T-cell (primary cell): Measurements from ENCODE around the gene CDC37. TPM values are rescaled to one million over a fixed set of nuclear protein-coding genes. Genes with fewer than 3 reads are reported as not detected.

ENCODE experiments used
- ATAC-seq, 4 experiments: fragments of 200-7000 bp in 3 of 4; fragments of 150-1000 bp in 1 of 4; cut with Tn5 transposase; replicated peaks in 1 of 4; 1 replicate in 3 of 4; 2 replicates in 1 of 4; pipeline ENCODE4 v1.10.0; 2021; ENCODE audit warnings: moderate library complexity in 3 of 4, mild to moderate bottlenecking in 2 of 4, moderate number of reproducible peaks in 1 of 4
- CTCF ChIA-PET, 2 donors: fragments of 300-600 bp; sonication (Branson Sonifier 250); formaldehyde crosslinking; loops; one replicate each; lab custom pipeline; 2022; ENCODE audit warnings: antibody characterized with exemption in 2 of 2; lab: Charles Lee
- POLR2A ChIA-PET, 2 donors: fragments of 300-600 bp; sonication (Branson Sonifier 250); formaldehyde crosslinking; loops; one replicate each; lab custom pipeline; 2022; ENCODE audit warnings: antibody characterized with exemption in 2 of 2; lab: Charles Lee
- DNase-seq, 35 experiments: peaks; one replicate each; pipeline versions ENCODE4 v3.0.0 to v3.0.0-alpha.2; 2013 to 2023
- H3K27ac ChIP-seq: one replicate; pipeline ENCODE4 v1.5.1; 2013; ENCODE audit warnings: low read length
- H3K27me3 ChIP-seq, 2 experiments: replicated peaks in 1 of 2; 1 replicate in 1 of 2; 2 replicates in 1 of 2; pipeline versions ENCODE4 v1.6.1 to v1.7.0; 2013; ENCODE audit warnings: low read length in 1 of 2, mixed read lengths in 1 of 2; ENCODE audit not compliant: control insufficient read depth in 2 of 2, insufficient read depth in 2 of 2; ENCODE audit errors: extremely low read depth in 1 of 2
- H3K36me3 ChIP-seq, 2 donors: 1 replicate in 1 of 2; 2 replicates in 1 of 2; pipeline versions ENCODE4 v1.6.1 to v1.7.0; 2013; ENCODE audit warnings: low read length in 1 of 2; ENCODE audit not compliant: control insufficient read depth in 2 of 2, insufficient read depth in 1 of 2; ENCODE audit errors: extremely low read depth in 1 of 2
- H3K4me1 ChIP-seq, 2 experiments: 1 replicate in 1 of 2; 2 replicates in 1 of 2; pipeline versions ENCODE4 v1.6.1 to v1.7.0; 2013; ENCODE audit warnings: low read length in 2 of 2, mixed read lengths in 1 of 2; ENCODE audit not compliant: insufficient read depth in 2 of 2, control insufficient read depth in 1 of 2; ENCODE audit errors: extremely low read depth in 1 of 2
- H3K4me3 ChIP-seq, 2 donors: 1 replicate in 1 of 2; 2 replicates in 1 of 2; pipeline versions ENCODE4 v1.5.1 to v1.7.0; 2013; ENCODE audit warnings: mild to moderate bottlenecking in 2 of 2, low read length in 1 of 2, moderate library complexity in 1 of 2; ENCODE audit not compliant: control insufficient read depth in 1 of 2; ENCODE audit errors: extremely low read depth in 1 of 2
- H3K9me3 ChIP-seq: 2 replicates; pipeline ENCODE4 v1.7.0; 2013
- H3K27ac Mint-ChIP-seq, 2 donors: one replicate each; pipeline ENCODE4 v1.8.0; 2020 to 2021; ENCODE audit warnings: mild to moderate bottlenecking in 2 of 2, mixed read lengths in 2 of 2
- H3K27me3 Mint-ChIP-seq, 2 donors: one replicate each; pipeline ENCODE4 v1.8.0; 2021 to 2022; ENCODE audit warnings: mixed read lengths in 2 of 2
- H3K36me3 Mint-ChIP-seq: one replicate; pipeline ENCODE4 v1.8.0; 2021; ENCODE audit warnings: mixed read lengths
- H3K4me1 Mint-ChIP-seq, 3 donors: one replicate each; pipeline ENCODE4 v1.8.0; 2020 to 2022; ENCODE audit warnings: mixed read lengths in 3 of 3, mild to moderate bottlenecking in 1 of 3
- H3K4me3 Mint-ChIP-seq, 3 donors: one replicate each; pipeline ENCODE4 v1.8.0; 2020 to 2022; ENCODE audit warnings: mild to moderate bottlenecking in 3 of 3, mixed read lengths in 3 of 3, moderate library complexity in 3 of 3
- H3K9me3 Mint-ChIP-seq, 3 donors: one replicate each; pipeline ENCODE4 v1.8.0; 2020 to 2022; ENCODE audit warnings: mixed read lengths in 3 of 3
- WGBS: methylation state at CpG from one replicate; pipeline ENCODE4 v1.1.5; 2013; ENCODE audit warnings: missing lambda C conversion rate; ENCODE audit not compliant: insufficient coverage; 5-methylcytosine and 5-hydroxymethylcytosine counted together
- total RNA-seq, 35 experiments: library from RNA in 6 of 35; stranded (reverse) in 6 of 35; fragments of 120-200 nt in 1 of 35; gene quantifications; one replicate each; pipeline versions ENCODE4 v1.2.1 to v1.2.4 and lab custom pipeline; 2013 to 2026

CDC37 gene
- total RNA-seq, 5 donors from 2014 or later (not counting 1 experiment from before 2014, with no cell fraction given), result 163 to 205 (median 190) TPM

GRCh38 chr19:10418485-10419199 lies 15.3 kb upstream of the CDC37 start:
- H3K27me3 ChIP-seq, result peaks cover 8 to 76% of the 10 kb centered on the region in 2 experiments

GRCh38 chr19:10418235-10418484 lies 14.8 kb upstream of the CDC37 start:
- H3K36me3 ChIP-seq, result no peaks in the 10 kb centered on the region
- Mint-ChIP-seq H3K36me3 (no peaks in the 10 kb centered on the region), H3K4me3 (peak overlapping the region in 2 of 3 donors; percentile 2 to 72), H3K4me1 (peaks cover 42 to 56% (median 52%) of the 10 kb centered on the region in 3 donors), H3K27me3 (peaks cover 39 to 46% of the 10 kb centered on the region in 2 donors), H3K27ac (no peak overlapping the region), H3K9me3 (no peaks in the 10 kb centered on the region)
- H3K4me1 ChIP-seq, result peaks cover 12 to 69% of the 10 kb centered on the region in 2 experiments
- POLR2A ChIA-PET, result no interaction called here
- CTCF ChIA-PET, result interaction anchor here in 1 of 2 donors (0.6 to 1.9 kb wide), 5 partner anchors 10 to 146 kb away, joined by 3 to 11 read pairs (median 4); partner anchors contain the start of gene CDC37
- H3K27ac ChIP-seq, result no peak overlapping the region
- DNase-seq (no peak), ATAC-seq (no peak)
- H3K27me3 ChIP-seq, result peaks cover 8 to 71% of the 10 kb centered on the region in 2 experiments
- no peaks in the 10 kb centered on the region for H3K9me3 ChIP-seq
- no peak overlapping the region for H3K4me3 ChIP-seq
- WGBS, result 5% methylated on average over 3 of the region's 3 CpGs

More at GRCh38 chr19:10418485-10419199, 15.3 kb upstream of the CDC37 start:
- Histone ChIP-seq H3K27ac (no peak overlapping the region), H3K4me1 (peaks cover 12 to 71% of the 10 kb centered on the region in 2 experiments), H3K9me3 (no peaks in the 10 kb centered on the region), H3K4me3 (peak overlapping the region in 1 of 2 donors; percentile 5), H3K36me3 (no peaks in the 10 kb centered on the region)
- ATAC-seq (no peak), DNase-seq (peak in 2 of 35 experiments; percentile 36 to 56)
- POLR2A ChIA-PET, result interaction anchor here in 1 of 2 donors (0.6 to 0.7 kb wide), 2 partner anchors 13 to 324 kb away, joined by 6 to 7 read pairs; no protein-coding TSS in a partner anchor
- 11% methylated on average over 10 of the region's 32 CpGs for WGBS
- Mint-ChIP-seq H3K4me1 (peaks cover 42 to 59% (median 54%) of the 10 kb centered on the region in 3 donors), H3K36me3 (no peaks in the 10 kb centered on the region), H3K4me3 (peak overlapping the region; percentile 2 to 72 (median 22)), H3K9me3 (no peaks in the 10 kb centered on the region), H3K27ac (peak overlapping the region in 1 of 2 donors; percentile 39), H3K27me3 (peaks cover 43 to 50% of the 10 kb centered on the region in 2 donors)
- CTCF ChIA-PET, result interaction anchor here (0.6 to 1.9 kb wide), 6 partner anchors 10 to 145 kb away, joined by 3 to 11 read pairs (median 4); partner anchors contain the start of gene CDC37 (in 1 of the 2)

GRCh38 chr19:10417541-10418234 lies 14.3 kb upstream of the CDC37 start:
- H3K4me3 ChIP-seq, result no peak overlapping the region
- CTCF ChIA-PET, result interaction anchor here in 1 of 2 donors (0.6 to 3.2 kb wide), 6 partner anchors 10 to 146 kb away, joined by 3 to 27 read pairs (median 7); partner anchors contain the start of gene CDC37
- Mint-ChIP-seq H3K27me3 (peaks cover 39 to 46% of the 10 kb centered on the region in 2 donors), H3K9me3 (no peaks in the 10 kb centered on the region), H3K4me1 (peaks cover 43 to 58% (median 53%) of the 10 kb centered on the region in 3 donors), H3K27ac (no peak overlapping the region), H3K4me3 (peak overlapping the region in 1 of 3 donors; percentile 72), H3K36me3 (no peaks in the 10 kb centered on the region)
- 21% methylated on average over 15 of the region's 30 CpGs for WGBS
- DNase-seq (no peak), ATAC-seq (no peak)
- peaks cover 8 to 67% of the 10 kb centered on the region in 2 experiments for H3K27me3 ChIP-seq
- H3K36me3 ChIP-seq, result no peaks in the 10 kb centered on the region
- H3K4me1 ChIP-seq, result peaks cover 13 to 73% of the 10 kb centered on the region in 2 experiments
- H3K9me3 ChIP-seq, result no peaks in the 10 kb centered on the region
- H3K27ac ChIP-seq, result no peak overlapping the region
- POLR2A ChIA-PET, result no interaction called here

- ChIA-PET CTCF (interaction anchor here (0.6 to 3.2 kb wide), 10 partner anchors 9 to 145 kb away, joined by 3 to 27 read pairs (median 5); partner anchors contain the start of genes CDC37 (in 1 of the 2), ICAM1 (in 1 of the 2) and TYK2 (in 1 of the 2)), POLR2A (interaction anchor here in 1 of 2 donors (0.6 kb wide), 1 partner anchor 143 kb away, joined by 4 read pairs; no protein-coding TSS in a partner anchor)
- DNase-seq, result peak; percentile 71 to 100 (median 97)
- Histone ChIP-seq H3K27me3 (peaks cover 8 to 56% of the 10 kb centered on the region in 2 experiments), H3K4me3 (peak overlapping the region; percentile 60 to 64), H3K27ac (peak overlapping the region; percentile 79), H3K4me1 (peaks cover 18 to 79% of the 10 kb centered on the region in 2 experiments), H3K9me3 (no peaks in the 10 kb centered on the region), H3K36me3 (no peaks in the 10 kb centered on the region)
- 2% methylated on average over 55 of the region's 67 CpGs for whole genome bisulfite sequencing
- Mint-ChIP-seq H3K27me3 (peaks cover 29 to 38% of the 10 kb centered on the region in 2 donors), H3K36me3 (no peaks in the 10 kb centered on the region), H3K27ac (peak overlapping the region; percentile 66), H3K4me1 (peaks cover 44 to 60% (median 55%) of the 10 kb centered on the region in 3 donors), H3K9me3 (no peaks in the 10 kb centered on the region), H3K4me3 (peak overlapping the region; percentile 59 to 74 (median 61))
- ATAC-seq, result peak; percentile 65 to 78 (median 74)
These were observed 13.3 kb upstream of the CDC37 start for GRCh38 chr19:10416380-10417257.

- Mint-ChIP-seq H3K27me3 (peaks cover 23 to 32% of the 10 kb centered on the region in 2 donors), H3K27ac (no peak overlapping the region), H3K4me1 (peaks cover 38 to 60% (median 54%) of the 10 kb centered on the region in 3 donors), H3K9me3 (no peaks in the 10 kb centered on the region), H3K4me3 (peak overlapping the region; percentile 59 to 74 (median 61)), H3K36me3 (no peaks in the 10 kb centered on the region)
- H3K27me3 ChIP-seq, result peaks cover 8 to 50% of the 10 kb centered on the region in 2 experiments
- peak overlapping the region; percentile 60 to 64 for H3K4me3 ChIP-seq
- no peak for DNase-seq
- no peaks in the 10 kb centered on the region for H3K36me3 ChIP-seq
- ChIA-PET POLR2A (no interaction called here), CTCF (interaction anchor here (0.6 to 3.2 kb wide), 9 partner anchors 9 to 145 kb away, joined by 3 to 27 read pairs (median 5); partner anchors contain the start of genes CDC37 (in 1 of the 2), ICAM1 (in 1 of the 2) and TYK2 (in 1 of the 2))
- peaks cover 18 to 79% of the 10 kb centered on the region in 2 experiments for H3K4me1 ChIP-seq
- H3K9me3 ChIP-seq, result no peaks in the 10 kb centered on the region
- WGBS, result 29% methylated on average over 9 of the region's 9 CpGs
- no peak for ATAC-seq
- H3K27ac ChIP-seq, result peak overlapping the region; percentile 79
These were observed 12.7 kb upstream of the CDC37 start for GRCh38 chr19:10416083-10416379.
